Dermis microvascular lymphatic vessel endothelial cell (primary cell): ENCODE results near the gene SH2B2. TPM values are rescaled to one million over a fixed set of nuclear protein-coding genes. Genes with fewer than 3 reads are reported as not detected.
"Not testable (repeated sequence)": the region's sequence is repeated elsewhere in the genome, so short reads cannot be mapped to it uniquely, and the experiment has no call there.

ENCODE experiments used
- DNase-seq, 2 donors: peaks; one replicate each; pipeline versions ENCODE4 v3.0.0 to v3.0.0-alpha.2; 2010; ENCODE audit warnings: low read depth in 2 of 2
- total RNA-seq: library from RNA; depleted of rRNA; stranded (reverse); fragments of >200 nt; gene quantifications from 2 replicates; pipeline ENCODE4 v1.2.1, GENCODE V29; 2014

Gene SH2B2
- total RNA-seq, 1 donor from 2014 or later, result 0.51 TPM

DNA sequence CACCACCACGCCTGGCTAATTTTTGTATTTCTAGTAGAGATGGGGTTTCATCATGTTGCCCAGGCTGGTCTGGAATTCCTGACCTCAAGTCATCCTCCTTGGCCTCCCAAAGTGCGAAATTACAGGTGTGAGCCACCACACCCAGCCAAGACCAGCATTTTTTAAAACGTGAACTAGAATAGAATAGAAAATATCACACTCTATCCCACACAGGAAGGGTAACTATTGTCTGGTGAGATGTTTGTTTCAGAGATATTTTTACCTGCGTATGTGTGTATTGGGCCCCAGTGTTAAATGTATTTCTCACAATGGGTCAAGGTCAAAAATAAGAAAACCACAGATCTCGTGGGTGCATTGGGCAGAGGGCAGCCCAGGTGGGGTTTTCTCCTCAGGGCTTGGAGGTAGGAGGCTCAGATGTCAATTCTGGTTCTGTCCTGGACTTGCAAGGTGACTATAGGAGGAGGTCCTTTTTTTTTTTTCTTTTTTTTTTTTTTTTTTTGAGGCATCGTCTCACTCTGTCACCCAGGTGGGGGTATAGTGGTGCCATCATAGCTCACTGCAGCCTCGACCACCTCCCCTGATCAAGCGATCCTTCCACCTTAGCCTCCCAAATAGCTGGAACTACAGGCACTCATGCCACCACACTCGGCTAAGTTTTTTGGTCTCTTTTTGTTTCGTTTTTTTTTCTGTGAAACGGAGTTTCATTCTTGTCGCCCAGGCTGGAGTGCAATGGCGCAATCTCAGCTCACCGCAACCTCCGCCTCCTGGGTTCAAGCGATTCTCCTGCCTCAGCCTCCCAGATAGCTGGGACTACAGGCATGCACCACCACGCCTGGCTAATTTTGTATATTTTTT is 19.0 kb downstream of the SH2B2 start:
- DNase-seq, result no peak

DNA sequence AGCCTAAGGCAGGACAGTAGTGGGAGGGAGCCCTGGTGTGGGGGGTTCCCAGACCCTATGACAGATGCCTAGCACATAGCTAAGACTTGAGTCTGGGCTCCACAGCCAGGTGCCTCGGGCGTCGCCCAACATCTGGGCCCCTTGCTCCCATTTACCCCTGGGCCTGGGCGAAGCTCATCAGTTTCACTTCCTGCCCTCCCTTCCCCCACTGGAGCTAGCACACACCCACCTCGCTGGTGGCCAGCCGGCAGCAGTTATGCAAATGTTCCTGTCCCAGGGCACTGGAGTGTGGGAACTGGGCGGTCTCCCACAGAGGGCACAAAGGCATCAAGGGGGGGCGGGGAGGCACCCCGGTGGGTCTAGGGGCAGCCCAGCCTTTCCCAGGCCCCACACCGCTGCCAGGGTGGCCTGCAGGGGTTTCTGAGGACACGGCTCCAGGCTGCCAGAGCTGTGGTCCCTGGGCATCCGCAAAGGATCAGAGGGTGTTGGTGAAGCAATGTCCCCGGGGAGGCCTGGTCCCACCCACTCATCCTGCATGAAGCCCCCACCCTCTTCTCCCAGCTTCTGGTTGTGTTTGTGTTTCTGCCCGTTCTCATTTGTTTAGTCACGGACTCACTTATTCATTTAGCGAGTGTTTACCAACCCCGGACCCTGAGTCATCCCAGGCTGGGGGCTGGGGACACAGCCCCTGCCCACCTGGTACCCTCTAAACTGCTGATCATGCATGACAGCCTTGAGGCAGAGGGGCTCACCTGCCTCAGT is 20.4 kb downstream of the SH2B2 start:
- DNase-seq, result peak; percentile 36 to 43

DNA sequence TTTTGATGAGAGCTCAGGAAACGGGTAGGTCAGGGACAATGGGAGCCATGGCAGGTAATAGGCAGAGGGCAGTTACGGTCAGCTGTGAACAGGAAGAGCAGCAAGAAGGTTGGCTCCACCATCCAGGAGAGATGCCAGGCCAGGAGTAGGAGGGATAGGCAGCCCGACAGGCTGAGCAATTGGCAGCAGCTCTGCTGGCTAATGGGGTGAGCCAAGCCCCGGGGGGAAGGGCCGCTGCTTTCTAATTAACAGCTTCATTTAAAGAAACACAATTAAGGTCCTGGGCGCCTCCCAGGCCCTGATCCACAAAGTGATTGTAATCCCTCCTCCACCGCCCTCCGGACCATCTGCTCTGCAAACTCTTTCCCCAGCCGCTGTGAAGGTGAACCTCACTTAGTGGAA is 23.7 kb downstream of the SH2B2 start:
- DNase-seq, result no peak

DNA sequence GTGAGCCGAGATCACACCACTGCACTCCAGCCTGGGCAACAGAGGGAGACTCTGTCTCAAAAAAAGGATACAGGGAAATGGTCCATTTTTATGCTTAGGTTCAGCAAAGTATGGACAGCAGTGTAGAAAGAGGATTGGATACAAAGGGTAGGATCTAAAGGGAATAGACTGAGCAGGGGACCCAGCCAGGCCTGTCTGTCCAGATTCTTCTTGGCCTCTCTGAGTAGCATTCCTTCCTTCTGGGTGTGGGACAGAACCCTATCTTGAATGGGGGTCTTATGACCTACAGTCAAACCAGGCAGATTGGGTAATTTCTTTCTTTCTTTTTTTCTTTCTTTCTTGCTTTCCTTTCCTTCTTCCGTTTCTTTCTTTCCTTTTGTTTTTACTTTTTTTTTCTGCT is 25.6 kb downstream of the SH2B2 start:
- DNase-seq, result no peak

DNA sequence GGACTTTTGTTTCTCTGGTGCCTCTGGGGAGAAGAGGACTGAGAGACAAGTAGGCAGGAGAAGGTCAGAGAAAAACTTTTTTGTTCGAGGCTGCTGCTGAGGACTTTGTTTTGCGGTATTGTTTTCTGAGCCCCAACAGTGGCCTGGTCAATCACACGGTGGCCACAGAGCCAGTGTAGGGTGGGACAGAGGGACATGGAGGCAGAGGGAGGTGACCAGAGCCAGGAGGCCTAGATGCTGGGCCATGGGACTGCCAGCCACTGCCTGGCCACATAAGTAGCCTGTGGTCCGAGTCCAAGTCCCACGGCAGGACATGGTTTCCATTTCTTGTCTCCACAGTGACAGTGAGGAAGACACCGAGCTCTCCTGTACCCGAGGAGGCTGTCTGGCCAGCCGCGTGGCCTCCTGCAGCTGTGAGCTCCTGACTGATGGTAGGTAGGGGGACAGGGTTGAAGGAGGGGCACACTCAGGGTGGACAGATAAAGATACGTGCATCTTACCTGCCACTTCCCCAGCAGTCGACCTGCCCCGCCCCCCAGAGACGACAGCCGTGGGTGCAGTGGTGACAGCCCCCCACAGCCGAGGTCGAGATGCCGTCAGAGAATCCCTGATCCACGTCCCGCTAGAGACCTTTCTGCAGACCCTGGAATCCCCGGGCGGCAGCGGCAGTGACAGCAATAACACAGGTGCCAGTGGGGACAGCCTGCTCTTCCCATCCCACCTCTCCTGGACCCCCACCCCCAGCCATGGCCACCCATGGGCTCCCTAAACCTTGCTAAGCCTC is 27.5 kb downstream of the SH2B2 start:
- no peak for DNase-seq

DNA sequence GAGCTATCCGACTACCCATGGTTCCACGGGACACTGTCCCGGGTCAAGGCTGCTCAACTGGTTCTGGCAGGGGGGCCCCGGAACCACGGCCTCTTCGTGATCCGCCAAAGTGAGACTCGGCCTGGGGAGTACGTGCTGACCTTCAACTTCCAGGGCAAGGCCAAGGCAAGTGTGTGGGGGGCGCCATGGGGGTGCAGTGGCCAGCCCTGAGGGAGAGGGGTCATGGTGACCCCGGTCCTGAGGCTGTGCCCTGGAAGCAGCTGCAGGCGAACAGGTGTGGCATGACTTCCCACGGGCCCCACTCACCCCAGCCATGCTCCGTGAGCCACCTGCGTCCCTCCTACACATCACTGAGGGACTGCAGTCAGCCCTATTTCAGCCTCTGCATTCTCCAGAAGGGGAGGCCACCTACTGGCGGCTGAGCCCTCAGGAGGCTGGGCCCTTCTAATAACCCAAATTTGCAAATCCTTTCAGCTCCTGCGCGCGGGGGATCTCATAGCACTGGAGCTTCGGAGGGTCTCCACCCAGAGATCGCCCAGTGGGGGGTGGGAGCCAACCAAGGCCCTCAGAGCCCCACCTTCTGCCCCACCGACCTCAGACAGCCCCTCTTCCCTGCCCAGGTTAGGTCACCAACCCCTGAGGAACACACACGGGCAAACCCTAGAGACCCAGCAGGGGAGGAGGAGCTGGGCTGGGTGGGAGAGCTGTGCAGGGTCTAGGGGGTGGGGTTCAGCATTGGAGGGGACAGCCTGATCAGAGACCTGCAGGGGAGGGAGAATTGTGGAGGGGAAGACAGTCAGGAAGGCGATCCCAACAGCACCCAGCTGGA is 30.8 kb downstream of the SH2B2 start:
- no peak for DNase-seq

DNA sequence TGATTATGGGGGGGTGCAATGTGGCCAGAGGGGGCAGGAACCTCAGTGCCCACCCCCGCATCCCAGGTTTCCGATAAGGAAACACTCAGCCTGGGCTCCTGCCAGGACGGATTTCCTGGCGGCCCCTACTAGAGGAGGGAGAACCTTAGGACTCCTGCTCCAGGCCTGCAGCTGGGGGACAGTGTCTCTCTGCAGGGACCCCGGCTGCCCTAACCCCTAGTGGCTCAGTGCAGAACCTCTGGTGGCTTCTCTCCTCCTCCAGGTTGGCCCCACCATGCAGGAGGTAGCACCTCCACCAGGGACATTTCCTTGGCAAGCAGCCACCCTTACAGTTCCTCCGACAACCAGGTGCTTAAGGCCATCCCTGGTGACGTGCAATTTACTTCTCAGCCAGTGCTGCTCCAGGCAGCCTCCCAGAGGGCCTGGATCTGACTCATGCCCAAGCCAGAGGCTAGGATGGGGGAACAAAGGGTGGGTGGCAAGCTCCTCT is 31.9 kb downstream of the SH2B2 start:
- DNase-seq, result peak in 1 of 2 donors; percentile 68

DNA sequence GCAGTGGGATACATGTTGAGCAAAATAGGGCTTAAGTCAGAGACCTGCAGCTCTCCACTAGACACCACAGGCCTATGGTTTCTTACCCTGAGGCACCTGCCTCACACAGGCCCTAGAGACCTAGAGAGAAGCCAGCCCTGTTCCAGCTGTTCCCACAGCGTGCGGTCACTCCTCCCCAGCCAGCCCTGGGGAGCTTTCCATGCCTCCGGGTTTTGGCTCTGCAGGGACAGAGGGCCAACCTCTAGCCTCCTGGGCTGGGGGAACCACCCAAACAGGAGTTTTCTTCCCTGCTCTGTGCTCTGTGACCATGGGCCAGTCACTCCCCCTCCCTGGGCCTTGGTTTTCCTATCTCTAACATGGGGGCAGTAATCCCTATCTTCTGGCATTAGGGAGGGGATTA is 33.0 kb downstream of the SH2B2 start:
- no peak for DNase-seq

DNA sequence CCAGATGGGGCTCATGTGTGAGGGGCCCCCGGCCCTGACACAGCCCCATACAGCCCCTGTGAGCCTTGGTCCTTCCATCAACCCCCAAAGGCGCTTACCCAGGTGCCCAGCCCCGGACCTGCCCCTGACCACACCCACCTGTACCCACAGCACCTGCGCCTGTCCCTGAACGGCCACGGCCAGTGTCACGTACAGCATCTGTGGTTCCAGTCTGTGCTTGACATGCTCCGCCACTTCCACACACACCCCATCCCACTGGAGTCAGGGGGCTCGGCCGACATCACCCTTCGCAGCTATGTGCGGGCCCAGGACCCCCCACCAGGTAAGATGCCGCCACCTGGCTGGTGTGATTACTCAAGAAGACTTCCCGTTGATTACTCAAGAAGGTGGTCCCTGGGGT is 33.5 kb downstream of the SH2B2 start:
- DNase-seq, result no peak

DNA sequence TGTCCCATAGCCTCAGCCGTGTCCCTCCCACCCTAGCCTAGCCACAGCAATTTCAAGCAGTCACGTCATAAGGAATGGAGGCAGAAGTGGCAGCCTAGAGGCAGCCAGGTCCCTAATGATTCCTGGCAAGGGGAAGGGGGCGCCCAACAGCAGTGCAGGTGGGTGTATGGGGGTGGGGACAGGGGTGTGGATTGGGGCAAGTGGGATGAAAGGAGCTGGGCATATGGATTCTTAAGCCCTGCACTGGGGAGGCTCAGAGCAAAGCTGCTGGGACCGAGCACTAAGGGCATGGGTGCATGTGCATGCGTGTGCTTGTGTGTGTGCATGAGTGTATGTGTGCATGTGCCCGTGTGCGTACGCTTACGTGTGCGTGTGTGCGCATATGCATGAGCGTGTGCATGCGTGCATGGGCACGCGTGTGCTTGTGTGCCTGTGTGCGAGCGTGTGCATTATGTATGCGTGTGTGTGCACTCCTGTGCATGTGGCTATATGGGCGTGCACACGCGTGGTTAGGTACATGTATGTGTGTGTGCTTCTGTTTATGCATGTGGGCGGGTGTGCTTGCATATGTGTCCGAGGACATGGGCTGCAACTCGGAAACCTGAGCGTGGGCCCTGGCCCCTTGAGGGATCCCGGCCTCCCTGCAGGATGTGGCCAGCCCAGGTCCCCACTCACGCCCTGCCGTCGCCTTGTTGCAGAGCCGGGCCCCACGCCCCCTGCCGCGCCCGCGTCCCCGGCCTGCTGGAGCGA is 34.1 kb downstream of the SH2B2 start:
- DNase-seq, result no peak

DNA sequence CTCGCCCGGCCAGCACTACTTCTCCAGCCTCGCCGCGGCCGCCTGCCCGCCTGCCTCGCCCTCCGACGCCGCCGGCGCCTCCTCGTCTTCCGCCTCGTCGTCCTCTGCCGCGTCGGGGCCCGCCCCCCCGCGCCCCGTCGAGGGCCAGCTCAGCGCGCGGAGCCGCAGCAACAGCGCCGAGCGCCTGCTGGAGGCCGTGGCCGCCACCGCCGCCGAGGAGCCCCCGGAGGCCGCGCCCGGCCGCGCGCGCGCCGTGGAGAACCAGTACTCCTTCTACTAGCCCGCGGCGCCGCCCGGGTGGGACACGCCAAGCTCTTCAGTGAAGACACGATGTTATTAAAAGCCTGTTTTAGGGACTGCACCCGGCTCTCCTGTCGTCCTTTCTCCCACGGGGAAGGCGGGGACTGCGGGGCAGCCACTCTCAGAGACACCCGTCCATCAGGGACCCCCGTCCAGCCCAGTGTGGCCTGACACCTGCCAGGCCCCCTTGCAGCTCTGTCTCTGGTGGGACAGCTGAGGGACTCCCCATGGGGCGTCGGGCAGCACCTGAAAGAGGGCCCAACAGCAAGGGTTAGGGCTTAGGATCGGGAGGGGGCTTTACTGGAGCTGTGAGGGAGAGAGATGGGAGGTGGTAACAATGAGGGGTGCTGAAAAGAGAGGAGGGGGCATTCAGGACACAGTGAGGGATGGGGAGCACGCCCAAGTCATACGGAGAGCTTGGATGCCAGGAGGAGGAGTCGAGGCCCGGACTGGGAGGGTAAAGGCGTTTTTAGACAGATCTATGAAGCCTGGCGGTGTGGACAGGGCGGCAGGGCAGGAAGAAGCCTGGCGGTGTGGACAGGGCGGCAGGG is 34.9 kb downstream of the SH2B2 start:
- DNase-seq, result peak in 1 of 2 donors; percentile 43

DNA sequence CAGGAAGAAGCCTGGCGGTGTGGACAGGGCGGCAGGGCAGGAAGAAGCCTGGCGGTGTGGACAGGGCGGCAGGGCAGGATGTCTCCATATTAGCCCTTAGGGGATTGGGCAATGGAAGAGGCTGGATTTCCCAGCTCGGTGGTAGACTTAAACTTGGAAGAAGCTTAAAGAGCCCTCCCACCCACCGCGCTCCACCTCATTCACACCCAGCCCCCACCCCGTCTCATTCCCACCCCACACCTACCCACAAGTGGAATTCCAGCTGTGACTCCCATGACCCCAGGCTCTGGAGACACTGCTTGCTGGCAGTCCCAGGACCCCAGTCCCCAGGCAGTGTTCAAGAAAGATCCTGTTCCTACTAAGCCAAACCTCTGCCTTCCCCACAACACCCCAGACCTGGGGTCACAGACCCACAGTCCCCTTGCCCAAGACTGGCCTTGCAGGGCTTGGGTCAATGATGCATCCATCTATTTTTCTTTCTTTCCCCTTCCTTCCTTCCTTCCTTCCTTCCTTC is 35.6 kb downstream of the SH2B2 start:
- no peak for DNase-seq

DNA sequence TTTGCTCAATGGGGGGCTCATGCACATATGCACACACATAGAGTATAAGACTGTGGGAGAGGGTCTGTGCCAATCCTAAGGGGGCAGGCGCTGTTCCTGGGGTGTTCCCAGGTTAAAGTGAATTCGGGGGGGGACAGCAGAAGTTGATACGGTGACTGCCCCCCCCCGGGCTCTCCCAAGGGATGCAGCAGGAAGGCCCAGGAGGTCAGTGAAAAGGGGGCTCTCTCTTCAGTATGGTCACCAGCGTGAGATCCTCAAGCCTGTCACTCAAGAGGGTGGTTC is 37.2 kb downstream of the SH2B2 start:
- DNase-seq, result no peak

DNA sequence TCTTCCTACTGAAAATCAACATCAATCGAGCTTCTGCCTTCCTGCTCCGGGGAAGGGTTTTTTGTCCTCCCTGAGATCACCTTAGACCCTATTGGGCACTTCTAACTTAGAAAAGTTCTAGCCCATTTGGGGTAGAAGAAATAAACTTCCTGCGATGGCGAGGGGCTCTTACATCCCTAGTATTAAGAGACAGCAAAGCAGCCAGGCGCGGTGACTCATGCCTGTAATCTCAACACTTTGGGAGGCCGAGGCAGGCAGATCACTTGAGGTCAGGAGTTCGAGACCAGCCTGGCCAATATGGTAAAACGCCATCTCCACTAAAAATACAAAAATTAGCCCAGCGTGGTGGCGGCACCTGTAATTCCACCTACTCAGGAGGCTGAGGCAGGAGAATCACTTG is 38.4 kb downstream of the SH2B2 start:
- not testable (repeated sequence) for DNase-seq

DNA sequence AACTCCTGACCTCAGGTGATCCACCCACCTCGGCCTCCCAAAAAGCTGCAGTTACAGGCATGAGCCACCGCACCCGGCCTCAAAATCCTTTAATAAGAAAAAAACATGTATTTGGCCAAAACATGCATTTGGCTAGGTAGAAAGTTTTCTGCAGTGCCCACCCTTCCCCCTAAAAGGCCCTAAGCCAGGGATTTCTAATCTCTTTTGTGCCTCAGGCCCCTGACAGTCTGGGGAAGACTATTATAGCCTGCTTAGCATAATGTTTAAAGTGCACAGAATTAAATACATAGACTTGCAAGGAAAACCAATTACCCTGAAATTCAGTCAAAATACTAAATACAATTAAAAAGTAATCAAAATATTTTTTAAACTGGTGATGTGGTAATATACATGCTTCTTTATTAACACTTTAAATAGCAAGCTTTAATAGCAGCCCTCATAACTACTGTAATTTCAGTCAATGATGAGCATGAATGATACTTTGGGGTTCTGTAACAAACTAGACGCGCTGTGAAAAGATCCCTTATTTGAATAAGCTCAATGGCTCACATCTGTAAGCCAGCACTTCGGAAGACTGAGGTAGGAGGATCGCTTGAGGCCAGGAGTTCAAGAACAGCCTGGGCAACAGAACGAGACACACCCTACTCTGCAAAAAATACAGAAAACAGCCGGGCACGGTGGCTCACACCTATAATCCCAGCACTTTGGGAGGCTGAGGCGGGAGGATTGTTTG is 39.7 kb downstream of the SH2B2 start:
- DNase-seq, result no peak

DNA sequence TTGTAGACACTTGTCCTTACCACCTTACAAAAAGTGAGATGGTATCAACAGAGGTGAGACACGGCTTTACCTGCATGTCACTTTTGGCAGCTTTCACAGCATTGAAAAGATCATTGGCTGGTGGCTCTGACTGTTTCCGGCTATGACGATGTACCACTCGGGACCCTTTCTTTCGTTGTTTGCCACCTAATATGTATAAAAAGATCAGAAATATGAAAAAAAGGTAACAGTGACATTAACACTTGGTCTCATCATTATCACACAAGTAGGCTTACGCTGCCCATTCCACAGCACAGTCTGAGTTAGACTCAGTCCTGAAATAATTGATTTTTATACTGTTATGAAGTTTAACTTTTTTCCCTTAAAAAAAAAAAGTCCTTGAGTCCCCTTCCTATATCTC is 40.5 kb downstream of the SH2B2 start:
- not testable (repeated sequence) for DNase-seq

DNA sequence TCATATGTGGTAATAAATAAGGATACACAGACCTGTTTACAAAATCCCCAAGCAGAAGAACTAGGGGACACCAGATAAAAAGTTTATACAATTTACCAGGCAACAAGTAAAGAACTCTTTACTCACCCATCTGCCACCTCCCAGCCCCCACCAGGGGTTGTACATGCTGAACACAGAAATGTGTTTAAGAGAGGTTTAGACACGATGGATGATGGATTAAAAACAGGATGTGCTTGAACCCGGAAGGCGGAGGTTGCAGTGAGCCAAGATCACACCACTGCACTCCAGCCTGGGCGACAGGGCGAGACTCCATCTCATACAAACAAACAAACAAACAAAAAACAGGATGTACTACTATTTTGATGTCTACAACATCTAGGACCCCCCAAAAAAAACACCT is 42.2 kb downstream of the SH2B2 start:
- not testable (repeated sequence) for DNase-seq

DNA sequence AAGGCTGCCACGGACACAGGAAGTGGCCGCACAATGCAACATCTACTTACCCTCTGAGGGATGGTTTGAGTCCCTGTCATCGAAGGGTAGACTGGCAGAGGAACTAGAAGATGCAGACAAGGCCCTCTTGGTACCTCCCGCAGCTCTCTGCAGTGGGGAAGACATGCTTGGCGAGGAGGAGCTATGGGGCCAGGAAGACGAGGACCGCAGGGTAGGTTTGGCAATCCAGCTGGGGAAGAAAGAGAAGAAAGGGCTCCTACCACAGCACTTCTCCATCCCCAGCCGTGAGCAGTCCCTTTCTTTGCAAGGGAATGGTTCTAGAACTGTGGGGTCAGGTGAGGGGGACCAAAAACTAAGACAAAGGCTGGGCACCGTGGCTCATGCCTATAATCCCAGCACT is 42.7 kb downstream of the SH2B2 start:
- not testable (repeated sequence) for DNase-seq
